Mesothelial cell of epicardium (in vitro differentiated cells): Measurements from ENCODE around the gene CALML6. TPM values are rescaled to one million over a fixed set of nuclear protein-coding genes. Genes with fewer than 3 reads are reported as not detected.

Source experiments
- DNase-seq, 2 experiments: peaks; one replicate each; pipeline ENCODE4 v3.0.0; 2021; ENCODE audit warnings: low spot score in 2 of 2; ENCODE audit not compliant: unreplicated experiment in 2 of 2
- H3K27ac Mint-ChIP-seq: 2 replicates; pipeline ENCODE4 v1.8.0; 2021; ENCODE audit warnings: mixed read lengths
- H3K27me3 Mint-ChIP-seq: 2 replicates; pipeline ENCODE4 v1.8.0; 2021; ENCODE audit warnings: low read depth, mixed read lengths
- H3K36me3 Mint-ChIP-seq: 2 replicates; pipeline ENCODE4 v1.8.0; 2021; ENCODE audit warnings: mixed read lengths
- H3K4me1 Mint-ChIP-seq: 2 replicates; pipeline ENCODE4 v1.8.0; 2021; ENCODE audit warnings: mixed read lengths
- H3K4me3 Mint-ChIP-seq: 2 replicates; pipeline ENCODE4 v1.8.0; 2021; ENCODE audit warnings: mild to moderate bottlenecking, moderate library complexity, mixed read lengths
- H3K9me3 Mint-ChIP-seq: 2 replicates; pipeline ENCODE4 v1.8.0; 2021; ENCODE audit warnings: mixed read lengths
- total RNA-seq: library from RNA; stranded (reverse); gene quantifications from 3 replicates; pipeline ENCODE4 v1.2.1, GENCODE V29; 2021
- TF ChIP-seq, protein P1 (sequence below): fragments of 200-600 bp; sonication (generic); IDR thresholded peaks from one replicate; pipeline ENCODE4 v1.5.0; 2021; ENCODE audit warnings: antibody characterized with exemption; ENCODE audit not compliant: unreplicated experiment

Gene CALML6
- total RNA-seq, 1 donor from 2014 or later, result 2.7 TPM

DNA sequence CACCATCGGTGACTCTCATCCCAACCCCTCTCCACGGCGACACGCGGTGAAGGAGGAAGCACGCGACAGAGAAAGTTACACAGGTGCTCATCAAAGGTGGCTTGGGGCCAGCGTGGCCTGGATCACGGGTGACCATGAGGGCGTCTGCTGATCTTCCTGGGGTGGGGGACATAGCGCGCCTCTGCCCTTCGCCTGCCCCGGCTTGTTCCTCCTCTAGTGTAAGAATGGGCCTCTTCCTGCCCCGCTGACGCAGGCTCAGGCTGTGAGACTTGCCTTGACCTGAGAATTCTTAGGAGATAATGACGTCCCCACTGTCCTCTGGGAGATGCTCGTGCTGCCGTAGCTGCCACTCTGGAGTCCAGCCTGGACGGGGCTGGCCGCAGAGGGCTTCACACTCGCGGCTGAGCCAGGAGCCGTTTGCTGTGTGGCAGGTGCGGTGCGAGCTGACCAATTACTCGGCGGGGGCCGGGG, 43.0 kb downstream of the CALML6 start:
- no peaks in the 10 kb centered on the region for H3K36me3 Mint-ChIP-seq
- TF ChIP-seq, protein P1, sequence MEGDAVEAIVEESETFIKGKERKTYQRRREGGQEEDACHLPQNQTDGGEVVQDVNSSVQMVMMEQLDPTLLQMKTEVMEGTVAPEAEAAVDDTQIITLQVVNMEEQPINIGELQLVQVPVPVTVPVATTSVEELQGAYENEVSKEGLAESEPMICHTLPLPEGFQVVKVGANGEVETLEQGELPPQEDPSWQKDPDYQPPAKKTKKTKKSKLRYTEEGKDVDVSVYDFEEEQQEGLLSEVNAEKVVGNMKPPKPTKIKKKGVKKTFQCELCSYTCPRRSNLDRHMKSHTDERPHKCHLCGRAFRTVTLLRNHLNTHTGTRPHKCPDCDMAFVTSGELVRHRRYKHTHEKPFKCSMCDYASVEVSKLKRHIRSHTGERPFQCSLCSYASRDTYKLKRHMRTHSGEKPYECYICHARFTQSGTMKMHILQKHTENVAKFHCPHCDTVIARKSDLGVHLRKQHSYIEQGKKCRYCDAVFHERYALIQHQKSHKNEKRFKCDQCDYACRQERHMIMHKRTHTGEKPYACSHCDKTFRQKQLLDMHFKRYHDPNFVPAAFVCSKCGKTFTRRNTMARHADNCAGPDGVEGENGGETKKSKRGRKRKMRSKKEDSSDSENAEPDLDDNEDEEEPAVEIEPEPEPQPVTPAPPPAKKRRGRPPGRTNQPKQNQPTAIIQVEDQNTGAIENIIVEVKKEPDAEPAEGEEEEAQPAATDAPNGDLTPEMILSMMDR, result no peak
- DNase-seq, result no peak
- no peak overlapping the region for H3K4me3 Mint-ChIP-seq
- H3K4me1 Mint-ChIP-seq, result peaks cover 24% of the 10 kb centered on the region
- H3K9me3 Mint-ChIP-seq, result no peaks in the 10 kb centered on the region
- H3K27me3 Mint-ChIP-seq, result peaks cover 20% of the 10 kb centered on the region
- no peak overlapping the region for H3K27ac Mint-ChIP-seq

DNA sequence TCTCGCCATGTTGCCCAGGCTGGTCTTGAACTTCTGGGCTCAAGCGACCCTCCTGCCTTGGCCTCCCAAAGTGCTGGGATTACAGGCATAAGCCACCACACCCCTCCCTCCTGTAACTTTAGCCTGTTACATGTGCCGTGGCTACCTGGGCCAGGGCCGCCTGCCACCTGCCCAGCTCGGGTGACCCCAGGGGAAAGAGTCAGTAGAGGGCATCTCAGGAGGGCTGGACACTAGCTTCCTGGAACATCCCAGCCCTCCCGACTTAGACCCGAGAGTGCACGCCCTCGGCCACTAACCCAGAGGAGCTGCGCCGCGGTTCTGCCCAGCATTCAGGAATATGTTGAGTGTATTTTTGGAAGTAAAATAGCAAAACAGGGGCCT, 44.4 kb downstream of the CALML6 start:
- Mint-ChIP-seq H3K4me3 (no peak overlapping the region), H3K27me3 (peaks cover 20% of the 10 kb centered on the region), H3K27ac (no peak overlapping the region), H3K36me3 (no peaks in the 10 kb centered on the region), H3K4me1 (peaks cover 19% of the 10 kb centered on the region), H3K9me3 (no peaks in the 10 kb centered on the region)
- DNase-seq, result no peak
- TF ChIP-seq, protein P1, result no peak

DNA sequence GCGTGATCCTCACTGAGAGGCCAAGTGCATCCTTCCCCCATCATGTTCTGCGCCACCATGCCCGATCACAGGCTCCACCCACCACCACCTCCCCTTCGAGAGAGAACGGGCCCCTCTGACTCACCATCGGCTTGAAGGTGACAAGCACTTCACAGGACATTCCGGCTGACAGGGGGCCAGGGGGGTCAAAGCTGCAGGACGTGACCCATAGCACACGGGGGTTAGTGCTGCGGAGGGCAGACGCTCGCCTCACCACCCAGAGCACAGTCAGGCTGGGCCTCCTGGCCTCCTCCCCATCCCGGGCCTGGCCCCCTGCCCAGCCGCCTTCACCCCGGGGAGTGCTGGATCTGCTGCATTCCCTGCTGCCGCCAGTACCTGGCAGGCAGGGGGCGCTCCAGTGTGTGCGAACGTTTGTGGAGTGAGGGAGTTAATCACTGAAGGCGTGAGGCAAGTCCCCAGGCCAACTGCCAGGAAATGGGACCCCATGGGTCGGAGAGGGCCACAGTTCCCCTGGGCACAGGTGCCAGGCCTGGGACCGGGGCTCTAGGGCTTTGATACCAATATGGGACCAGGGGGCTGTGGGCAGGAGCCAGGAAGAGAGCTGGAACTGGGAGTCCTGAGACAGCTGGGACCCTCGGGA, 44.9 kb downstream of the CALML6 start:
- peak; percentile 78 to 90 for DNase-seq
- Mint-ChIP-seq H3K27ac (no peak overlapping the region), H3K27me3 (peaks cover 20% of the 10 kb centered on the region), H3K9me3 (no peaks in the 10 kb centered on the region), H3K4me1 (peaks cover 16% of the 10 kb centered on the region), H3K4me3 (no peak overlapping the region), H3K36me3 (no peaks in the 10 kb centered on the region)
- TF ChIP-seq, protein P1, result peak; percentile 79

DNA sequence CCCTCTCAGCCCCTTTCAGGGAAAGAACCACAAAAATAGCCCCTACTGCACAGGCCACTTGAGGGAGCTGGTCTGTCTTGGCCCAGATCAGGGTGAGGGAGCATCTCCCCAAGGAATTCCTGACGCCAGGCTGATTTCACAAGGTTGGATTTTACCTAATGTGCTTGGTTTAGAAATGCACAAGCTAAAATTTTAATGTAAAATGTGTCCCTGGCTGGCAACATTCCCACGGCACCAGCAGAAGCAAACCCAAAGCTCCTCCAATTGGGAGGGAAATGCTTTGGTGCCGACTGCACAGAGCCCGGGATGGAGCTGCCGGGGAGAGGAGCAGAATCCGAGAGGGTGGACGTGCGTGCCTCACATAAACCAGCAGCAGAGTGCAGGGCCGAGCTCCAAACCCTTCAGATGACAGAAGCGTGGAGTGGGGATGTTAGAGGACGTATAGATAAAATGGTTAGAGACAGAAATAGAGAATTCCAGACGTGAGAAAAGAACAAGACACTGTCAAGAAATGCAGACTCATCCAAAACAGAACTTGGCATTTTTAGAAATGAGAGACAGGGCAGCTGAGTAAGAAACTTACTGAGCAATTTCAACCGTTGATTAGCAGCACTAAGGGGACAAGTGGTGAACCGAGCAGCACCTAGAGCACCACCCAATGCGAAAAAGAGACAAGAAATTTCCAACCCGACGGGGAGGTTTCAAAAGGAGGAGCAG, 45.6 kb downstream of the CALML6 start:
- no peak overlapping the region for H3K27ac Mint-ChIP-seq
- DNase-seq, result no peak
- H3K36me3 Mint-ChIP-seq, result no peaks in the 10 kb centered on the region
- peaks cover 12% of the 10 kb centered on the region for H3K4me1 Mint-ChIP-seq
- H3K27me3 Mint-ChIP-seq, result peaks cover 20% of the 10 kb centered on the region
- no peaks in the 10 kb centered on the region for H3K9me3 Mint-ChIP-seq
- no peak overlapping the region for H3K4me3 Mint-ChIP-seq
- TF ChIP-seq, protein P1, result no peak

DNA sequence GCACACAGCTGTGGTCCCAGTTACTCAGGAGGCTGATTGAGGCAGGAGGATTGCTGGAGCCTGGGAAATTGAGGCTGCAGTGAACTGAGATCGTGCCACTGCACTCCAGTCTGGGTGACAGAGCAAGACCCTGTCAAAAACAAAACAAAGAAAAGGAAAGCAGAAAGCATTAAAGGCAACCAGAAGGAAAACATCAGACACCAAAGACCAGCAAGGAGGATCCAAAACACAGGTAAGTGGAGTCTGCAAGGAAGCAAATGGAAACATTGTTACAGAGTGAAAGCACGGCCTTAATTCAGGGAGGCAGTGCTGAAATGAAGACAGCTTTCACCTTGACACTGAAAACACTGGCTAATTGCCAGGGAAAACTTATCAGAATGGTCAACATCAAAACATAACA, 47.7 kb downstream of the CALML6 start:
- Mint-ChIP-seq H3K27me3 (peaks cover 26% of the 10 kb centered on the region), H3K4me3 (no peak overlapping the region), H3K4me1 (peaks cover 7% of the 10 kb centered on the region), H3K9me3 (no peaks in the 10 kb centered on the region), H3K27ac (no peak overlapping the region), H3K36me3 (no peaks in the 10 kb centered on the region)
- DNase-seq, result no peak
- TF ChIP-seq, protein P1, result no peak
